Heart right ventricle (tissue), 16 donors: ENCODE data around the gene PRKN. TPM values are rescaled to one million over a fixed set of nuclear protein-coding genes. Genes with fewer than 3 reads are reported as not detected.

Experiments
- ATAC-seq, 8 donors: fragments of 200-7000 bp; cut with Tn5 transposase; one replicate each; pipeline ENCODE4 v1.9.1; 2020; ENCODE audit warnings: mild to moderate bottlenecking in 8 of 8, moderate library complexity in 8 of 8, moderate number of reproducible peaks in 1 of 8
- DNase-seq, 2 donors: peaks; one replicate each; pipeline ENCODE4 v3.0.0-alpha.2; 2020
- H3K27ac ChIP-seq, 10 donors: fragments of 200-600 bp; sonication (generic) in 2 of 10; one replicate each; pipeline versions ENCODE4 v1.5.0 to v1.8.0; 2020 to 2022; ENCODE audit warnings: mild to moderate bottlenecking in 3 of 10
- H3K27me3 ChIP-seq, 7 donors: fragments of 200-600 bp; one replicate each; pipeline ENCODE4 v1.8.0; 2021 to 2022; ENCODE audit warnings: mild to moderate bottlenecking in 2 of 7
- H3K36me3 ChIP-seq, 9 donors: fragments of 200-600 bp; sonication (generic) in 1 of 9; one replicate each; pipeline versions ENCODE4 v1.5.0 to v1.8.0; 2020 to 2022; ENCODE audit warnings: mild to moderate bottlenecking in 2 of 9
- H3K4me1 ChIP-seq, 9 donors: fragments of 200-600 bp; sonication (generic) in 1 of 9; one replicate each; pipeline versions ENCODE4 v1.5.0 to v1.8.0; 2020 to 2022; ENCODE audit warnings: mild to moderate bottlenecking in 4 of 9
- H3K4me3 ChIP-seq, 10 donors: fragments of 200-600 bp; sonication (generic) in 2 of 10; one replicate each; pipeline versions ENCODE4 v1.5.0 to v1.8.0; 2020 to 2022; ENCODE audit warnings: mild to moderate bottlenecking in 7 of 10, moderate library complexity in 2 of 10
- H3K9me3 ChIP-seq, 11 donors: fragments of 200-600 bp in 10 of 11; sonication (generic) in 2 of 11; one replicate each; pipeline versions ENCODE4 v1.5.0 to v1.8.0; 2013 to 2022; ENCODE audit warnings: mild to moderate bottlenecking in 2 of 11, control low read depth in 1 of 11, moderate library complexity in 1 of 11
- CTCF ChIP-seq, 9 donors: fragments of 200-600 bp; sonication (generic) in 2 of 9; IDR thresholded peaks; one replicate each; pipeline versions ENCODE4 v1.5.0 to v1.8.0; 2021 to 2022; ENCODE audit warnings: antibody characterized with exemption in 9 of 9, mild to moderate bottlenecking in 5 of 9, moderate library complexity in 1 of 9
- WGBS, 2 donors: extraction: QIAGEN DNeasy Blood & Tissue Kit; methylation state at CpG; one replicate each; pipeline ENCODE4 v1.1.7; 2013; ENCODE audit warnings: inconsistent platforms in 1 of 2; 5-methylcytosine and 5-hydroxymethylcytosine counted together
- intact Hi-C, 10 donors: fragments of 100-400 bp; cut with DNase I; formaldehyde crosslinking; loops; one replicate each; pipeline versions ENCODE4 v1.11.1 to v1.14.2; 2022
- polyA plus RNA-seq, 2 donors: library from polyadenylated mRNA; stranded (reverse); fragments of 200-250 nt; gene quantifications; one replicate each; pipeline ENCODE4 v1.2.3, GENCODE V29; 2013
- total RNA-seq, 10 donors: library from RNA; stranded (reverse); fragmentation: NEBNext Ultra II Directional in 3 of 10; extraction: Animal tissue kit (Norgen Biotek cat#: 25700) in 3 of 10; gene quantifications; one replicate each; pipeline versions ENCODE4 v1.2.1 to v1.2.4, GENCODE V29; 2021 to 2023
- donor health status: Arrhythmogenic right ventricular cardiomyopathy.
- donor health status: ischemic (EF 13 %, LVEDD 7.1; RV severe dilation, severe dysfunction).
- donor health status: healthy with polysubstance abuse.
- donor health status: DM: no; HTN: yes; CAD: no.
- donor health status: DM: no; HTN: no; CAD: no.
- donor health status: ischemic (EF 25% LVEDD 6.9; RV normal size, moderate dysfunction).
- donor health status: ischemic (EF 25% LVEDD 5.7; RV mildly dilated, moderate dysfunction).
- donor health status: healthy.
- donor health status: DM: yes; HTN: yes; CAD: no.
- donor health status: Ischemic cardiomyopathy.
- donor health status: ischemic (EF 35%, LVEDD 5.7; RV mildly dilated, moderate dysfunction).
- donor health status: nonischemic (EF 11% LVEDD 7.7; RV severe dilation, severe dysfunction).
- donor health status: DM: yes; HTN: yes; CAD: no.
- donor health status: PGD.
- donor health status: ischemic (EF 29% LVEDD 5.4; RV normal size, mild dysfunction).
- donor health status: nonischemic (EF 23%, LVEDD 6.1; RV moderate dilation, normal function).

Gene PRKN
- total and polyA plus RNA-seq, 12 donors: 2.3 to 27.7 (median 26.3) TPM

DNA sequence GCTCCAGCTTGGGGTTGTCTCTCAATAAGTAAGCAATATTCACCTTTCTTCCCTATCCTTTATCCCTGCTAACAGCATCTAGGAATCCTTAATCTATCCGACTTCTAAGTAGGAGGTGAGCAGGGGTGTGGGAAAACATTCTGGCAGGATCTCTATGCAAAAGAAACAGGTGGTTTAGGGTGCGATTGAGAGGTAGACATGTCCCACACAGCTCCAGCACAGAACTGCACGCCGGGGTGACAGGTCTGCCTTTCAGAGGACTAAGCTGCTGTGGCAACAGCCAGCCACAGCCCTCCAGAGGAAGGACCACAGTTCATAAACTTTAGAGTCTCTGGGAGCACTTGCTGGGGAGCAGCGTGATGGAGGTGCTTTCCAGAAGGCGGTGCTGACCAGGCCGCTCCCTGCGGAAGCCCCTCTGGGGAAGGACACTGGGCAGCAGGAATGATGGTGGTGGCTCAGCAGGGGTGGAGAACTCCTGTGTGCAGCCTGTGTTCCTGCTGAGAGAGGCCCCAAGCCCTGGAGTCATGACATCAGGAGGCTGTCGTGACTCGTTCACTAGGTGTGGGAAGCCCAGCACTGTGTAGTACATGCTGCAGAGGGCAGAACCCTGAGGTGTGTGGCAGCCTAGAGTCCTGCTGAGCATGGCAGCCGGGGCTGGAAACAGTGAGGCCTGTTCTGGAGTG lies 509.6 kb downstream of the PRKN start:
- intact Hi-C loops: no loop called here
- H3K27ac ChIP-seq: no peak overlapping the region
- H3K9me3 ChIP-seq: no peaks in the 10 kb centered on the region
- no peaks in the 10 kb centered on the region for H3K27me3 ChIP-seq
- peaks cover 0 to 6% (median 0%) of the 10 kb centered on the region in 9 donors for H3K4me1 ChIP-seq
- H3K36me3 ChIP-seq: no peaks in the 10 kb centered on the region
- 86 to 92% methylated on average over 11 of the region's 11 CpGs for WGBS, 2 donors
- DNase-seq: no peak
- no peak for TF ChIP-seq CTCF (IDR thresholded peaks at IDR 0.05)
- ATAC-seq: peak in 1 of 8 donors; percentile 18
- no peak overlapping the region for H3K4me3 ChIP-seq

GRCh38 chr6:162217058-162217457 lies 510.5 kb downstream of the PRKN start:
- Histone ChIP-seq H3K4me3 (no peak overlapping the region), H3K27me3 (no peaks in the 10 kb centered on the region), H3K27ac (no peak overlapping the region), H3K36me3 (no peaks in the 10 kb centered on the region), H3K9me3 (no peaks in the 10 kb centered on the region), H3K4me1 (peaks cover 0 to 6% (median under 1%) of the 10 kb centered on the region in 9 donors)
- no peak for TF ChIP-seq CTCF (IDR thresholded peaks at IDR 0.05)
- intact Hi-C loops: no loop called here
- DNase-seq (no peak), ATAC-seq (no peak)
- 85 to 95% methylated on average over 1 of the region's 1 CpG for WGBS, 2 donors

DNA sequence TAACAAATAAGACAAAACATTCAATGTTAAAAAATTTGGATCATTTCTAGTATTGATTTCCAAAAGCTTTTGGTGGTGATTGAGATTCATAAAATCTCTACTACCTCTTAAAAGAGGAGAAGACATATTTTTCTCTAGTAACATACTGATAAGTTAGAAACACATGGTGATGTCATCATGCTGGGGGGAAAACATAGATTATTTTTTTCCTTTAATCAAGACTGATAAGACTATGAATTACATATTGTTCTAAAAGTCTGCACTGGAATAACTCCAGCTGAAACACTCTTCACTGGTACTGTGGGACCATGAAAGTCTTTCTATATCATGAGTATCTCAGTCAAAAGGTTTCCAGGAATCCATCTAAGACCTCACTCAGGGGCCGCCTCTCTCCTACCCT lies 515.8 kb downstream of the PRKN start:
- no peak overlapping the region for H3K27ac ChIP-seq
- H3K4me1 ChIP-seq: peaks cover 0 to 10% (median 4%) of the 10 kb centered on the region in 9 donors
- no peaks in the 10 kb centered on the region for H3K27me3 ChIP-seq
- intact Hi-C loops: no loop called here
- H3K36me3 ChIP-seq: no peaks in the 10 kb centered on the region
- DNase-seq (no peak), ATAC-seq (no peak)
- H3K9me3 ChIP-seq: peaks cover 0 to 3% (median 0%) of the 10 kb centered on the region in 11 donors
- no peak overlapping the region for H3K4me3 ChIP-seq
- no peak for TF ChIP-seq CTCF (IDR thresholded peaks at IDR 0.05)
- WGBS, 2 donors: 85 to 91% methylated on average over 1 of the region's 1 CpG

GRCh38 chr6:162211022-162211421 lies 516.5 kb downstream of the PRKN start:
- H3K36me3 ChIP-seq: no peaks in the 10 kb centered on the region
- H3K27me3 ChIP-seq: no peaks in the 10 kb centered on the region
- WGBS, 2 donors: 55 to 61% methylated on average over 3 of the region's 3 CpGs
- peaks cover 0 to 3% (median 0%) of the 10 kb centered on the region in 11 donors for H3K9me3 ChIP-seq
- no peak for DNase-seq
- no peak for TF ChIP-seq CTCF (IDR thresholded peaks at IDR 0.05)
- intact Hi-C loops: no loop called here
- H3K27ac ChIP-seq: no peak overlapping the region
- no peak for ATAC-seq
- no peak overlapping the region for H3K4me3 ChIP-seq
- H3K4me1 ChIP-seq: peaks cover 0 to 10% (median 4%) of the 10 kb centered on the region in 9 donors
